GM21447 (cell line): ENCODE data around the gene KCNH6.

Source experiments
- ATAC-seq: cut with Tn5 transposase; IDR thresholded peaks from one replicate; pipeline ENCODE4 v1.9.1; 2021; ENCODE audit not compliant: unreplicated experiment

KCNH6 gene, protein sequence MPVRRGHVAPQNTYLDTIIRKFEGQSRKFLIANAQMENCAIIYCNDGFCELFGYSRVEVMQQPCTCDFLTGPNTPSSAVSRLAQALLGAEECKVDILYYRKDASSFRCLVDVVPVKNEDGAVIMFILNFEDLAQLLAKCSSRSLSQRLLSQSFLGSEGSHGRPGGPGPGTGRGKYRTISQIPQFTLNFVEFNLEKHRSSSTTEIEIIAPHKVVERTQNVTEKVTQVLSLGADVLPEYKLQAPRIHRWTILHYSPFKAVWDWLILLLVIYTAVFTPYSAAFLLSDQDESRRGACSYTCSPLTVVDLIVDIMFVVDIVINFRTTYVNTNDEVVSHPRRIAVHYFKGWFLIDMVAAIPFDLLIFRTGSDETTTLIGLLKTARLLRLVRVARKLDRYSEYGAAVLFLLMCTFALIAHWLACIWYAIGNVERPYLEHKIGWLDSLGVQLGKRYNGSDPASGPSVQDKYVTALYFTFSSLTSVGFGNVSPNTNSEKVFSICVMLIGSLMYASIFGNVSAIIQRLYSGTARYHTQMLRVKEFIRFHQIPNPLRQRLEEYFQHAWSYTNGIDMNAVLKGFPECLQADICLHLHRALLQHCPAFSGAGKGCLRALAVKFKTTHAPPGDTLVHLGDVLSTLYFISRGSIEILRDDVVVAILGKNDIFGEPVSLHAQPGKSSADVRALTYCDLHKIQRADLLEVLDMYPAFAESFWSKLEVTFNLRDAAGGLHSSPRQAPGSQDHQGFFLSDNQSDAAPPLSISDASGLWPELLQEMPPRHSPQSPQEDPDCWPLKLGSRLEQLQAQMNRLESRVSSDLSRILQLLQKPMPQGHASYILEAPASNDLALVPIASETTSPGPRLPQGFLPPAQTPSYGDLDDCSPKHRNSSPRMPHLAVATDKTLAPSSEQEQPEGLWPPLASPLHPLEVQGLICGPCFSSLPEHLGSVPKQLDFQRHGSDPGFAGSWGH

DNA sequence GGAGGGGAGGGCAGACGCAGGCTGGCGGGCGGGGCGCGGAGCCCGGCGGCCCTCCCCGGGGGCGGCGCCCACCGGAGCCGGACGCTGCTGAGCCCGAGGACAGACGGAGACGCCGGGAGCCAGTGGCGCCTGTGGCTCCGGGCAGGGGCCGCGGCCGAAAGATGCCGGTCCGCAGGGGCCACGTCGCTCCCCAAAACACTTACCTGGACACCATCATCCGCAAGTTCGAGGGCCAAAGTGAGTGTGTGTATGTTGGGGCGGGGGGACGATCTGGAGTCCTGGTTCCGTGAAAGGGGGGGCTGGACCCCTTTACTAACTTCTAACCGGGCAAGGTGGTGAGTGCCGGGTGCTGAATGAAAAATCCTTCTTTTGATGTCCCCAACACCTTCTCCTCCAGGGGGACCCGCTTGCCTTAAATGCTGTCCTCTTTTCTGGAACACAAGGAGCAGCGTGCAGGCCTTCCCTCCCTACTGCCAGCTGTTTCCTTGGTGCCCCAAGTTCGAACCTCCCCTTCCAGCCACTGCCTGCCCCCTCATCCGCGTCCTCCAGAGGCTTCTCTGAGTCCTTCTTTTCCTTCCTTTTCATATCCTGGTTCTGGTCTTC is at the start of gene KCNH6:
TSS of gene KCNH6 (plus strand) at position 106 of the 603 bp plus-strand sequence. CDS start at position 162, 56 bp downstream.
- ATAC-seq: no peak

DNA sequence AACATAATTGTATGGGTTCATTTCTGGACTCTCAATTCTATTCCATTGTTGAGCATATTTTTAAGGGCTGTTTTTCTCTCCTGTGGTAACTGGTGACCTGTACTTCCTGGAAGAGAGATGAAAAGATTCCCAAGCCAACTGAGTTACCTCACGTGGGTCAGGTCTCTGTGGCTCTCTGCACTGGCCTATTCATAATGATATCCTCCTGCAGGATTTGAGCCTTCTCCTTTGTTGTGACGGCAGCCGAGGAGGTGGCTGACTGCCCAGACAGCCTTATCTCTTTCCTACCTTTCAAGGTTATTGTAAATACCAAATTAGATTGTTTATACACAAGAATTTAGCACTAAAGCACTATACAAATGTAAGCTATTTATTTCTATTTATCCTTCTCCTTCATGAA is 49.0 kb upstream of the KCNH6 start:
- ATAC-seq: no peak

DNA sequence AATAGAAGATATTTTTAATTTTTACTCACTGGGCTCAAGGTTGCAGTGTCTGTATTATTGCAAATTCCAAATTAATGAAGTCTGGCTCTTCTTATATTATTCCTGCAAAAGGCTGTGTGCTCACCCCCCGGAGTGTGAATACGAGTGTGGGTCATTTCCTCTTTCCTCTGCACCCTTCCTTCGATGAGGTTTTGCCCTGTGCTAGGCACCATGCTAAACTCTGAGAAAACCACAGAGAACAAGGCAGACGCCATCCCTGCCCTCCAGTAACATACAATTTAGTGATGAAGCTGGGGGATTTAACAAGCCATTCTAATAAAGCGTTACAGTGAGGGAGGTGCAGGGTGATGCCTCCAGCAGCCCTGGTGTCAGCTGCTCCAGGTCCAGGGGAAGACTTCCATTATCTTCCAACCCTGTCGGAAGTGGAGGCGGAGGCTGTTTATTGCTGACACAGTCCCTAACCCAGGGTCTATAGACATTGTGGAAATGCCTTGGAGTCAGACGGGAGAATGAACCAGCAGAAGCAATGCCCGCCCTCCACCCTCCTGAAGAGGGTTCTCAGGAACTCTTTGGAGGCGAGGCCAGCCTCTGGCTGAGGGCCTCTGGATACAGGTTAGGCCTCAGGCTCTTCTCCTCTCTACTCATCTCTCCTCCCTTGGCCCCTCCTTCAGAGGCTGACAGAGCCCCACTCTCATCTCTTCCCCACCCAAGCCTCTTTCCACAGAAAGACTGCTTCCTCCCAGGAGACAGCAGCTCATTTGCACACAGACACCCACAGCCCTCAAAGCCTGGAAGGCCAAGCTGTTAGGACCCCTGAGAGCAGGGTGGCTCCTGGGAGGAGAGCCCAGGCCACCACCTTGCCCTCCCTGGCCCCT is 48.3 kb upstream of the KCNH6 start:
- ATAC-seq: no peak

DNA sequence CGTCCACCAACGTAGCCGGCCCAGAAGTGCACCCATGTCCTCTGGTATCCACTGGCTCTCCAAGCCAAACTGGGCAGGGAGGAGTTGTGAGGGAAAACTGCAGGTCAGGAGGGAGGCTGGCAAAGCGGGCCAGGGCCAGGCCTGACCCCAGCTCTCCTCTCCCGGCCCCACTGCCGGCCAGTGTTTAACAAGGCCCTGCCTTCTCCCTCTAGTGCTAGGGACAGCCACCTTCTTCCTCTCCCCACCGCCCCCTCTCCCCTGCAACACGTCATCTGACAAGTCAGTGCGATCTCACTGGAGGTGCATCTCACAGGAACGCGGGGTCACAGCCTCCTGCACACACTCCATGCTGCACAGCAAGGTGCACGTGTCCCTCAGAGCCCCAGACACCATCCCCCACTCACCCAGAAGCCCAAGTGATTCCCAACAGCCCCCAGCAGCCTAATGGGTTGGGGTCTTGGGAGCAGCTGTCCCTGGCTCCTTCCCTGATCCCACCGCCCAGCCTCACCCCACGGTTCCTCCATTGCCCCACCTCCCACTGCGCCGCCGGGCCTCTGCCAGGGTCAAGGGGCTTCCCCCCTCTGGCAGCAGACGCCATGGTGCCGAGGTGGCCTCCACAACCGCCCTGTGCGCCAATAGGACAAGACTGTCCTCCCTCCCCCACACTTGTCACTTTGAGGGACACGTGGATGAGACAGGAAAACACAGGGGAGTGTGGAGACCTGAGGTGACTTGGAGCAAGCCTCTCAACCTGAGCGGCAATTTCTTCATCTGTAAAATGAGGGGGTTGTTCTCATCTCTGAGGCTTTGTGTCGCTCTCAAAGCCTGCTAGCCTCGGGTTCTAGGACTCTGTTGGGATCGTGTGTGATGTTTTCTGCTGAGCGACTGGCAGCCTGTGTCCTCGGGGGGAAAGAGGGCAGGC is 47.4 kb upstream of the KCNH6 start:
- no peak for ATAC-seq

DNA sequence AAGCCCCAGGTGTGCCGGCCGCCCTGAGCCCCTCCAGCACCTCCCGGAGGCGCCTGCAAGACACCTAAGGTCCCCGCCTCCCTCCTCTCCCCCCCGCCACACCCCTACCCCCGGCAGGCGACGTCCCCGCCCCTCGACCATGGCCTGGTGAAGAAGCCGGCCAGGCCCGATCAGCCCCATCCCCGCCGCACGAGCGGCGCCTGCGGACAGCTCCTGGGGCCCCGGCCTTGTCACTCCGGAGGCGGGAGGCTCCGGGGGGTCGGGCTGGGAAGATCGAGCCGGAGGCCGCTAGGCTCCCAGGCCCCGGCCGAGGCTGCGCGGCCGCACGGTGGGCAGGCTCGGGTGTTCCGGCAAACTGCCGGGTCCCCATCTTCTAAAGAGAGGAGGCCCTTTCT is 46.7 kb upstream of the KCNH6 start:
- ATAC-seq: no peak

DNA sequence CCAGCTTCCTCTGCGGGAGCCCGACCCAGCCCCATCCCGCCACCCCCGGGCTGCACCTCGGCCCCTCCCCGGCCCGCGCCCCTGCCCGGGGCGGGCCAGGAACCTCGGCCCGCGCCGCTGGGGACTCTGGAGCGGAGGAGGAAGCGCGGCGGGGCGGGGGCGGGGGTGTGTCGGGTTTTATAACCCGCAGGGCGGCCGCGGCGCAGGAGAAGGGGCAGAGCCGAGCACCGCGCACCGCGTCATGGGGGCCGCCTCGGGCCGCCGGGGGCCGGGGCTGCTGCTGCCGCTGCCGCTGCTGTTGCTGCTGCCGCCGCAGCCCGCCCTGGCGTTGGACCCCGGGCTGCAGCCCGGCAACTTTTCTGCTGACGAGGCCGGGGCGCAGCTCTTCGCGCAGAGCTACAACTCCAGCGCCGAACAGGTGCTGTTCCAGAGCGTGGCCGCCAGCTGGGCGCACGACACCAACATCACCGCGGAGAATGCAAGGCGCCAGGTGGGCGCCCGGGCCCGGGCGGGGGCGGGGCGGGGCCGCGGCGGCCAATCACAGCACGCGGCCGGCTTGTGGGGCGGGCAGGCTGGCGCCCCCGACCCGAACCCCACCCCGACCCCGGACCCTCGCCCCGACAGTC is 46.2 kb upstream of the KCNH6 start, which contains the start of gene ACE:
TSS of gene ACE (plus strand) at position 208 of the 626 bp plus-strand sequence. CDS start at position 242, 34 bp downstream.
- ATAC-seq: no peak

DNA sequence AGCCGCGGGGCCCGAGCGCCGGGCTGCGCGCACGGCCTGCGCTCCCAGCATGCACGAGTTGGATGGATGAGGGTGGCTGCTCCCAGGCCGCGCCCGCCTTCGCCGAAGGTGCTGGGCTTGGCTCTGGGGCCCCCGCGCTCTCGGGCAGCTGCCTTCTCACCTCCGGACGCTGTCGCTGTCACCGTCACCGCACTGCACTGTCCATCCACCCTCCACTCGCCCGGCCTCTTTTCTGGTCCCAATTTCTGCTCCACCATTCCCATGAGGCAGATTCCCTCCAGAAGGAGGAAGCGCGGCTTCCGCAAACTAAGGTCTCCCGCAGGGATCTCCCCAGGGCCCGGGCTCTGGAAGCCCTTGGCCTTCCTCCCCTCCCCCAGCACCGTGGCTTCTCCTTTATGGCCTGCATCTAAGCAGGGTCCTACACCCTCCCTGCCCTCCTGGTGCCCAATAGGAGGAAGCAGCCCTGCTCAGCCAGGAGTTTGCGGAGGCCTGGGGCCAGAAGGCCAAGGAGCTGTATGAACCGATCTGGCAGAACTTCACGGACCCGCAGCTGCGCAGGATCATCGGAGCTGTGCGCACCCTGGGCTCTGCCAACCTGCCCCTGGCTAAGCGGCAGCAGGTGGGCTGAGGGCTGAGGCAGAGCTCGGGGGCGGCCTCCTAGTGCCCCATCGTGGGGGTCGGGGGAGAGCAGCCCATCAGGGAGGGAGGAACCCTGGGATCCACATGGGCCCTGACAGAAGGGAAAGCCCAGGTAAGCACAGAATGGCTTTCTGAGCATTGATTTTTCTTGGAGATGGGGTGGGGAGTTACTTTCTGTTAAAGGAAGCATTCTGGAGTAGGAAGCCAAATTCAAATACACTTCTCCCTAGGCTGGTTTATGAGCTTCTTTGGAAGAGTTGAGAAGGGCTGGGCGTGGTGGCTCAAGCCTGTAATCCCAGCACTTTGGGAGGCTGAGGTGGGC is 45.4 kb upstream of the KCNH6 start:
- ATAC-seq: no peak

DNA sequence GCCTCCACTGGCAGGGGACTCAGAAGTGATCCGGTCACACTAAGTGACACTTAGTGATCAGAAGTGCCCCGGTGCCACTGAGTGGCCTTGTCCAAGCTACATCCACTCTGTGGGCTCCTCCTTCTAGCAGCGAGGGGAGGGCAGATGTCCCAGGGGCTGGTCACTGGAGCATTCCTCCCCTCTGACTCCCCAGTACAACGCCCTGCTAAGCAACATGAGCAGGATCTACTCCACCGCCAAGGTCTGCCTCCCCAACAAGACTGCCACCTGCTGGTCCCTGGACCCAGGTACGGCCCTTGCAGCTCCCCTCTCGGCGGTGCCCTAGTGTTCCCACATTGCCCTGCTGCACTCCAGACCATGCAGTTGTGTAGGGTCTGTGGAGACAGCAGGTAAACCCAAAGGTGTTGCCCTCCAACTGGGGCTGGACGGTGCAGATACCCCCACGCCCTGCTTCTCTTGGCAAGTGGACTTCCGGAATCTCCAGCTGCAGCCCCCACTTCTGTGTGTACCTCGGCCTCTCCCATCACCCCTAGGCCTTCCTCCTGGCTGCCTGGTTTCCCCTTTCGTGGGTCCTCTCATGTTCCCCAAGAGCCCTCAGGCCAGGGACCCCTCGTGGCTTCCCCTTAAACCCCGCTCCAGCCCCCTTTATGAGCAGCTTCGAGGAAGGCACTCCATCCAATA is 44.2 kb upstream of the KCNH6 start:
- ATAC-seq: peak; percentile 77

DNA sequence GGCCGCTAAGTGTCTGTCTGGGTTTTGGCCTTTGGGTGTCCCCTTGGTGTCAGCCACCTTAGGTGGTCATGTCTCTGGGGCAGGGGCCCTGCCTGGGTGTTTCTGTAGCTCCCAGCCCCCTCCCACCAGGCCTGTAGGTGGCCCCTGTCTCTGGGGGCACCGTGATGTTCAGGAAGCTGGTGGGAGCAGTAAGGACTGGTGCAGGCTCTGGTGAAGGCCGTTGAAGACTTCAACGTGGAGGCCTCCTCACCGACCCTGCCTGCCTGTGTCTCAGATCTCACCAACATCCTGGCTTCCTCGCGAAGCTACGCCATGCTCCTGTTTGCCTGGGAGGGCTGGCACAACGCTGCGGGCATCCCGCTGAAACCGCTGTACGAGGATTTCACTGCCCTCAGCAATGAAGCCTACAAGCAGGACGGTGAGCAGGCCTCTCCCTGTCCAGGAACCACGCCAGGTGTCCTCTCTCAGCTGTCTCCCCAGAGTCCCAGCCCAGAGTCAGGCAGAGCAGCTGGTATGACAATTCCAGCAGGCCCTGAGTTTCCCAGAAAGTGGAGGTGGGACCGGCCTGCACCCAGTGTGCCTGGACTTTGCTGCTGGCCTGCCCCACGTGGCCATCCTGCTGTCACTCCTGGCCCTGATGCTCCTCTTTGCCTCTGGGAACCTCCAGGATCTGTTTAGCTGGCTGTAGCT is 43.5 kb upstream of the KCNH6 start:
- ATAC-seq: no peak

DNA sequence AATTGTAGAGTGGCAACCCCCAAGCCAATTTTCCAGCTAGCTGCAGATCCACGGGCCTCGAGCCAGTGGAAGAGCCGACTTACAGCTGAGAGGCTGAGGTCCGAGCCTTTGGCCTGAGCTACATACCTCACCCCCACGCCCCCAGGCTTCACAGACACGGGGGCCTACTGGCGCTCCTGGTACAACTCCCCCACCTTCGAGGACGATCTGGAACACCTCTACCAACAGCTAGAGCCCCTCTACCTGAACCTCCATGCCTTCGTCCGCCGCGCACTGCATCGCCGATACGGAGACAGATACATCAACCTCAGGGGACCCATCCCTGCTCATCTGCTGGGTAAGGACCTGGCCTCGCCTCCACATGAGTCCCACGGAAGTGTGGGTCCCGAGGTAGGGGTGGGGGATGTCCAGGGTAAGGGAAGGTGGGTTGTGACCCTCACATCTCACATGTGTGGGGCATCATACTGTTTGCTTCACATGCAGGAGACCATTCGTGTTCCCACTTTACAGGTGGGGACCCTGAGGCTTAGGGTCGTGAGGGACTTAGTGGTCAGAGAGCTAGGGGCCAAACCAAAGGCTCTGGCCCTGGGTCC is 42.9 kb upstream of the KCNH6 start:
- ATAC-seq: no peak

DNA sequence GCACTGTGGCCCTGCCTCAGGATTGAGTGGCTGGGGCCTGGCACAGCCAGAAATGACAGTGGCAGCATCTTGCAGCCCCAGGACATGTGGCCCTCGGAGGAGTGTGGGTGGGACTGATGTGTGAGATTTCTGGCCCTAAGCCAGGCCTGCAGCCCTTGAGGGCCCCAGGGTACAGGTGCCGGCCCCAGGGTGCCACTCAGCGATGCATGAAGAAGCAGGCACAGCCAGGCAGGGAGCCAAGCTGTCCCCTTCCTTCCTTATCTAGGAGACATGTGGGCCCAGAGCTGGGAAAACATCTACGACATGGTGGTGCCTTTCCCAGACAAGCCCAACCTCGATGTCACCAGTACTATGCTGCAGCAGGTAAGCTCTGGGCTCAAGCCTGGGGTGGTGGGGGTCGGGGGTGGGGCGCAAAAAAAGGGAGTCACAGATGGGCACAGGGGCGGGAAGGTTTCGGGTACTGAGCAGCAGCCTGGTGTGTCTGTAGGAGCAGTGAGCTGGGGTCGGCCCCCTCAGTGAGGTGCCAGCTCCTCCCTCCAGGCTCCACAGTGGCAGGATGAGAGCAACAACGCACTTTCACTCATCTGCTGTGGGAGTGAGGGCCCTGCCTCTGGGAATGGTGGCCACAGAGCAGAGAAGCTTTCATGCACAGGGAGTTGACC is 42.2 kb upstream of the KCNH6 start:
- ATAC-seq: no peak

DNA sequence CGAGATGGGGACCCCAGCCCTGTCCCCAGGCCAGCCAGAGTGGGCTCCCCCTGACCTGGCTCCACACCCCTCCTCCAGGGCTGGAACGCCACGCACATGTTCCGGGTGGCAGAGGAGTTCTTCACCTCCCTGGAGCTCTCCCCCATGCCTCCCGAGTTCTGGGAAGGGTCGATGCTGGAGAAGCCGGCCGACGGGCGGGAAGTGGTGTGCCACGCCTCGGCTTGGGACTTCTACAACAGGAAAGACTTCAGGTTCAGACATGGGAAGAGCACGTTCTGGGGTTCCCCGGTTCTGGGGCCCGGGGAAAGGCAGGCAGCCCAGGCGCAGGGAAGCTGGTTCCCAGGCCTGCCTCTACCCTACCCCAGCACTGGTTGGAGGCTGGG is 41.7 kb upstream of the KCNH6 start:
- no peak for ATAC-seq

DNA sequence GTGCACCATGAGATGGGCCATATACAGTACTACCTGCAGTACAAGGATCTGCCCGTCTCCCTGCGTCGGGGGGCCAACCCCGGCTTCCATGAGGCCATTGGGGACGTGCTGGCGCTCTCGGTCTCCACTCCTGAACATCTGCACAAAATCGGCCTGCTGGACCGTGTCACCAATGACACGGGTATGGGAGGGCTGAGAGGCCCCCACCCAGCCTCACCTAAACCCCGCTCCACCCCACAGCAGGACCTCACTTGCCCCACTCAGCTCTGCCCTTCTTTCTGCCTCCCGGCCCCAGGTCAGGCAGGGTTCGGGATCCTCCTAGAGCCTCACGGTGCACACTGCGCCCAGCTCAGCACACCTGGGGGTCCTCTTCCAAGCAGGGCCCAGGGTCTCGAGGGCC is 40.6 kb upstream of the KCNH6 start:
- no peak for ATAC-seq

DNA sequence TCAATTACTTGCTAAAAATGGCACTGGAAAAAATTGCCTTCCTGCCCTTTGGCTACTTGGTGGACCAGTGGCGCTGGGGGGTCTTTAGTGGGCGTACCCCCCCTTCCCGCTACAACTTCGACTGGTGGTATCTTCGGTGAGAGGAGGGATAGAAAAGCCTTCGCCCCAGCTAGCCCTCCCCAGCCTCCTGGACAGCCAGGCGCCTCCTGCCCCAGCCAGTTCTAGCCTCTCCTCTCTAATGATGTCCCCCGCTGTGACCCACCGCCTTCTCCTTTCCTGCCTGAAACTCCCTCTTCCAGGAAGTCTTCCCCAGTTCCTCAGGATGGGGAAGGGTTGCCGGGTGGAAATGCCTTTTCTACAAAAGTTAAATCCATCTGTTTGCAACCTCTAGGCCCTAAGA is 40.1 kb upstream of the KCNH6 start:
- ATAC-seq: no peak

DNA sequence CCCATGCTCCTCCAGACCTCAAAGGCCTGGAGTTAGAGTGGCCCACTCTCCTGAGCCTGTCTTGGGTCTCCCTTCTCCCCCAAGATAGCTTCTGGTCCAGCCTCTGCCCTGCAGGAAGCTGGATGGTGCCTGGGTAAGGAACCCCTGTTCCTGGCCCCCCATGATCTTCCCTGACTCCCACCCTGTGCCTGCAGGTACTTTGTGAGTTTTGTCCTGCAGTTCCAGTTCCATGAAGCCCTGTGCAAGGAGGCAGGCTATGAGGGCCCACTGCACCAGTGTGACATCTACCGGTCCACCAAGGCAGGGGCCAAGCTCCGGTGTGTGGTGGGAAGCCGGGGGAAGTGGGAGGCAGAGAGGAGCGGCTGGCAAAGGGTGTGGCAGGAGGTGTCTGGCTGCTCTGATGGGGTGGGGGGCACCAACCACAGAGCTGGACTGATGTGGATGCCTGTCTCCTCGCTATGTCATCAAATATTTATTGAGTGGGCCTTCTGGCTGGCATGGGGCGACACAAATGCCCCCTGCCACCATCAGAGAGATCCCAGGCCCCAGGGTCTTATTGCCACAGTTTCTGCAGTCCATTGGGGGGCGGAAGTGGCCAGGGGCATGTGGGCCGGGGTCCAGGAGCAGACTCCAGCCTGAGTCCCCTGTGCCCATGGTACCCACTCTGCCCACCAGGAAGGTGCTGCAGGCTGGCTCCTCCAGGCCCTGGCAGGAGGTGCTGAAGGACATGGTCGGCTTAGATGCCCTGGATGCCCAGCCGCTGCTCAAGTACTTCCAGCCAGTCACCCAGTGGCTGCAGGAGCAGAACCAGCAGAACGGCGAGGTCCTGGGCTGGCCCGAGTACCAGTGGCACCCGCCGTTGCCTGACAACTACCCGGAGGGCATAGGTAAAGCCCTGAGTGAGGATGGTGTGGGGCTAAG is 39.2 kb upstream of the KCNH6 start:
- ATAC-seq: no peak
